HepG2 (cell line): ENCODE measurements around the gene RABL6. TPM values are rescaled to one million over a fixed set of nuclear protein-coding genes. Genes with fewer than 3 reads are reported as not detected.

Source experiments
- ARHGAP35 ChIP-seq: sonication (generic); formaldehyde crosslinking; IDR thresholded peaks from 2 replicates; pipeline ENCODE4 v1.9.0; 2022; ENCODE audit warnings: mild to moderate bottlenecking, inconsistent platforms, moderate library complexity, missing genetic modification reagents, borderline replicate concordance
- PATZ1 ChIP-seq: sonication (generic); formaldehyde crosslinking; IDR thresholded peaks from 2 replicates; pipeline ENCODE4 v1.4.0; 2020; ENCODE audit warnings: missing genetic modification reagents
- PAX8 ChIP-seq: sonication (generic); formaldehyde crosslinking; IDR thresholded peaks from 2 replicates; pipeline ENCODE4 v1.8.0; 2022; ENCODE audit warnings: mild to moderate bottlenecking, missing genetic modification reagents, borderline replicate concordance
- RBM39 ChIP-seq: fragments of 200-400 bp; formaldehyde crosslinking; IDR thresholded peaks from one replicate; pipeline ENCODE4 v1.6.1; 2018; ENCODE audit warnings: antibody characterized with exemption, mild to moderate bottlenecking, low read depth, low read length; ENCODE audit not compliant: poor library complexity, severe bottlenecking
- RORA ChIP-seq: sonication (generic); formaldehyde crosslinking; IDR thresholded peaks from 2 replicates; pipeline ENCODE4 v1.5.0; 2020; ENCODE audit warnings: mild to moderate bottlenecking, missing genetic modification reagents, moderate library complexity
- SUZ12 ChIP-seq: fragments of 150-350 bp; IDR thresholded peaks from 2 replicates; pipeline ENCODE4 v1.6.1; 2014; ENCODE audit warnings: low read depth, low read length
- TMF1 ChIP-seq: sonication (generic); formaldehyde crosslinking; IDR thresholded peaks from 2 replicates; pipeline ENCODE4 v1.8.1; 2022; ENCODE audit warnings: low read depth, missing genetic modification reagents
- ZNF24 ChIP-seq: fragments of 450-650 bp; IDR thresholded peaks from 2 replicates; pipeline ENCODE4 v1.6.1; 2017; ENCODE audit warnings: antibody characterized with exemption, mild to moderate bottlenecking
- ZNF501 ChIP-seq: sonication (generic); formaldehyde crosslinking; IDR thresholded peaks from 2 replicates; pipeline ENCODE4 v1.5.1; 2020; ENCODE audit warnings: mild to moderate bottlenecking, moderate library complexity, missing genetic modification reagents
- ZSCAN21 ChIP-seq: sonication (generic); formaldehyde crosslinking; IDR thresholded peaks from 2 replicates; pipeline ENCODE4 v1.8.0; 2022; ENCODE audit warnings: mild to moderate bottlenecking, missing genetic modification reagents, moderate library complexity, borderline replicate concordance
- polyA plus RNA-seq, 8 experiments: library from polyadenylated mRNA; depleted of rRNA in 3 of 8; stranded (reverse) in 7 of 8; unstranded in 1 of 8; fragments of >200 nt; fragmentation: Illumina TruSeq in 4 of 8; extraction: Trizol in 4 of 8; gene quantifications; 2 replicates each; pipeline versions ENCODE4 v1.2.1 to v1.2.3, GENCODE V29; 2011 to 2016; ENCODE audit warnings: low read depth in 4 of 8, missing spikeins in 1 of 8, mixed read lengths in 1 of 8; ENCODE audit not compliant: insufficient read depth in 1 of 8
- total RNA-seq, 5 experiments: library from RNA; depleted of rRNA; stranded (reverse); fragments of >200 nt; fragmentation: Illumina TruSeq; extraction: Trizol; gene quantifications; 2 replicates each; pipeline ENCODE4 v1.2.3, GENCODE V29; 2016; ENCODE audit warnings: low read depth in 1 of 5
- TF ChIP-seq, protein P1 (sequence below), 2 experiments: sonication (generic) in 1 of 2; formaldehyde crosslinking in 1 of 2; IDR thresholded peaks; 2 replicates each; pipeline versions ENCODE4 v1.6.1 to v1.9.0; 2014 to 2022; ENCODE audit warnings: antibody characterized with exemption in 1 of 2, borderline replicate concordance in 1 of 2, inconsistent platforms in 1 of 2, low read depth in 1 of 2, missing genetic modification reagents in 1 of 2
- TF ChIP-seq, protein P2 (sequence below): sonication (generic); formaldehyde crosslinking; IDR thresholded peaks from 2 replicates; pipeline ENCODE4 v1.4.0; 2020; ENCODE audit warnings: missing genetic modification reagents, low read depth, mild to moderate bottlenecking, borderline replicate concordance
- TF ChIP-seq, protein P3 (sequence below): sonication (generic); formaldehyde crosslinking; IDR thresholded peaks from 2 replicates; pipeline ENCODE4 v1.4.0; 2020; ENCODE audit warnings: missing genetic modification reagents, borderline replicate concordance

RABL6 gene
- total and polyA plus RNA-seq, 2 of the 13 experiments (the other 11 are each of a cell fraction or from before 2014, with no cell fraction given): 81.5 to 125 TPM

DNA sequence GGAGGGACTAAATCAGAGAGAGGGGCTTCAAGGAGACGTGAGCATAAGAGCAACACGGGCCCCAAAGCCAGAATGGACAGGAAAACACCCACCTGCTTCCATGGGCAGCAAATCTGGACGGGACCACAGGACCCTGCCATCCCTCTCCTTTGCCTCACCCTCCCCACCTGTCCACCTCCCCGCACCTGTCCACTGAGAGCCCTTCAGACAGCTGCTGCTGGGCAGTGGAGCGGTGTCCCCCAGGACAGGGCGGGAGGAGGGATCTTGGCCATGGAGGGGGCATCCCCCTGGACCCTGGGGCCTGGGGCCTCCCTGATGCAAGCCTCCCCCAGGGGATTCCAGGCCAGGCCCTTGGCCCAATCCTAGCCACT lies 9.1 kb upstream of the RABL6 start (continued):
- 0 out of 2 replicates have a peak, but pooled peaks have one; percentile 12 for TF ChIP-seq ARHGAP35 (CRISPR knock-in tag)
- no peak; the same call in 1 of the 2 replicates for TF ChIP-seq ZNF501 (CRISPR knock-in tag)
- no peak for TF ChIP-seq PAX8
- TF ChIP-seq RORA (CRISPR knock-in tag): no peak
- no peak for TF ChIP-seq SUZ12
- no peak for TF ChIP-seq ZNF24
- no peak for TF ChIP-seq TMF1 (CRISPR knock-in tag)
- TF ChIP-seq, protein P1, sequence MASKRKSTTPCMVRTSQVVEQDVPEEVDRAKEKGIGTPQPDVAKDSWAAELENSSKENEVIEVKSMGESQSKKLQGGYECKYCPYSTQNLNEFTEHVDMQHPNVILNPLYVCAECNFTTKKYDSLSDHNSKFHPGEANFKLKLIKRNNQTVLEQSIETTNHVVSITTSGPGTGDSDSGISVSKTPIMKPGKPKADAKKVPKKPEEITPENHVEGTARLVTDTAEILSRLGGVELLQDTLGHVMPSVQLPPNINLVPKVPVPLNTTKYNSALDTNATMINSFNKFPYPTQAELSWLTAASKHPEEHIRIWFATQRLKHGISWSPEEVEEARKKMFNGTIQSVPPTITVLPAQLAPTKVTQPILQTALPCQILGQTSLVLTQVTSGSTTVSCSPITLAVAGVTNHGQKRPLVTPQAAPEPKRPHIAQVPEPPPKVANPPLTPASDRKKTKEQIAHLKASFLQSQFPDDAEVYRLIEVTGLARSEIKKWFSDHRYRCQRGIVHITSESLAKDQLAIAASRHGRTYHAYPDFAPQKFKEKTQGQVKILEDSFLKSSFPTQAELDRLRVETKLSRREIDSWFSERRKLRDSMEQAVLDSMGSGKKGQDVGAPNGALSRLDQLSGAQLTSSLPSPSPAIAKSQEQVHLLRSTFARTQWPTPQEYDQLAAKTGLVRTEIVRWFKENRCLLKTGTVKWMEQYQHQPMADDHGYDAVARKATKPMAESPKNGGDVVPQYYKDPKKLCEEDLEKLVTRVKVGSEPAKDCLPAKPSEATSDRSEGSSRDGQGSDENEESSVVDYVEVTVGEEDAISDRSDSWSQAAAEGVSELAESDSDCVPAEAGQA (IDR thresholded peaks at IDR 0.05; ENCODE audit: low read depth): no peak
- TF ChIP-seq, protein P1 (CRISPR knock-in tag; IDR thresholded peaks at IDR 0.05; ENCODE audit: borderline replicate concordance): no peak
- TF ChIP-seq, protein P2, sequence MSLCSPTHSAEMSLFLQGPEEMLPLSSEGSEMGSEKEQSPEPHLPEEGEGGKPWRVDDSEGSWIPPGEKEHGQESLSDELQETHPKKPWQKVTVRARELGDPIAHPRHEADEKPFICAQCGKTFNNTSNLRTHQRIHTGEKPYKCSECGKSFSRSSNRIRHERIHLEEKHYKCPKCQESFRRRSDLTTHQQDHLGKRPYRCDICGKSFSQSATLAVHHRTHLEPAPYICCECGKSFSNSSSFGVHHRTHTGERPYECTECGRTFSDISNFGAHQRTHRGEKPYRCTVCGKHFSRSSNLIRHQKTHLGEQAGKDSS: no peak
- TF ChIP-seq RBM39: peak; percentile 21
- TF ChIP-seq ZSCAN21 (CRISPR knock-in tag): no peak
- TF ChIP-seq, protein P3, sequence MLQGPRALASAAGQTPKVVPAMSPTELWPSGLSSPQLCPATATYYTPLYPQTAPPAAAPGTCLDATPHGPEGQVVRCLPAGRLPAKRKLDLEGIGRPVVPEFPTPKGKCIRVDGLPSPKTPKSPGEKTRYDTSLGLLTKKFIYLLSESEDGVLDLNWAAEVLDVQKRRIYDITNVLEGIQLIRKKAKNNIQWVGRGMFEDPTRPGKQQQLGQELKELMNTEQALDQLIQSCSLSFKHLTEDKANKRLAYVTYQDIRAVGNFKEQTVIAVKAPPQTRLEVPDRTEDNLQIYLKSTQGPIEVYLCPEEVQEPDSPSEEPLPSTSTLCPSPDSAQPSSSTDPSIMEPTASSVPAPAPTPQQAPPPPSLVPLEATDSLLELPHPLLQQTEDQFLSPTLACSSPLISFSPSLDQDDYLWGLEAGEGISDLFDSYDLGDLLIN (CRISPR knock-in tag): no peak
- no peak for TF ChIP-seq PATZ1
